CD14-positive monocyte (primary cell): Measurements from ENCODE around the gene ZNHIT3. TPM values are rescaled to one million over a fixed set of nuclear protein-coding genes. Genes with fewer than 3 reads are reported as not detected.

Experiments
- DNase-seq, 3 donors: peaks; one replicate each; pipeline ENCODE4 v3.0.0-alpha.2; 2011 to 2022
- H2AFZ ChIP-seq: 2 replicates; pipeline ENCODE4 v1.6.0; 2012; ENCODE audit warnings: mild to moderate bottlenecking, low read depth, low read length, inconsistent platforms; ENCODE audit not compliant: insufficient read depth, poor library complexity, severe bottlenecking
- H3K27ac ChIP-seq, 2 donors: 1 replicate in 1 of 2; 2 replicates in 1 of 2; pipeline ENCODE4 v1.5.1; 2012 to 2013; ENCODE audit warnings: low read length in 2 of 2, control low read depth in 1 of 2, inconsistent platforms in 1 of 2, low read depth in 1 of 2, mild to moderate bottlenecking in 1 of 2
- H3K27me3 ChIP-seq, 2 donors: one replicate each; pipeline versions ENCODE4 v1.6.0 to v1.6.1; 2011 to 2013; ENCODE audit warnings: low read length in 2 of 2; ENCODE audit not compliant: control insufficient read depth in 2 of 2, insufficient read depth in 2 of 2
- H3K36me3 ChIP-seq, 2 donors: replicated peaks in 1 of 2; 1 replicate in 1 of 2; 2 replicates in 1 of 2; pipeline versions ENCODE4 v1.5.1 to v1.6.1; 2012 to 2013; ENCODE audit warnings: low read length in 2 of 2, control low read depth in 1 of 2, inconsistent platforms in 1 of 2, mild to moderate bottlenecking in 1 of 2; ENCODE audit not compliant: insufficient read depth in 2 of 2, control insufficient read depth in 1 of 2
- H3K4me1 ChIP-seq, 2 donors: 1 replicate in 1 of 2; 2 replicates in 1 of 2; pipeline versions ENCODE4 v1.5.1 to v1.6.1; 2012 to 2013; ENCODE audit warnings: low read length in 2 of 2, control low read depth in 1 of 2, inconsistent platforms in 1 of 2, mild to moderate bottlenecking in 1 of 2, moderate library complexity in 1 of 2; ENCODE audit not compliant: insufficient read depth in 2 of 2, control insufficient read depth in 1 of 2
- H3K4me2 ChIP-seq: replicated peaks from 2 replicates; pipeline ENCODE3; 2012; ENCODE audit warnings: low read length, moderate library complexity, mild to moderate bottlenecking; ENCODE audit not compliant: poor library complexity, severe bottlenecking; ENCODE audit errors: extremely low read depth
- H3K4me3 ChIP-seq, 3 experiments: fragments of 200-600 bp in 1 of 3; sonication (generic) in 1 of 3; replicated peaks in 1 of 3; 1 replicate in 2 of 3; 2 replicates in 1 of 3; pipeline ENCODE4 v1.5.1; 2011 to 2013; ENCODE audit warnings: low read length in 3 of 3, mild to moderate bottlenecking in 3 of 3, control low read depth in 2 of 3, low read depth in 2 of 3, inconsistent platforms in 1 of 3, moderate library complexity in 1 of 3
- H3K79me2 ChIP-seq: 2 replicates; pipeline ENCODE4 v1.6.0; 2012; ENCODE audit warnings: mild to moderate bottlenecking, control low read depth, inconsistent platforms, low read length, moderate library complexity; ENCODE audit not compliant: insufficient read depth
- H3K9ac ChIP-seq: 2 replicates; pipeline ENCODE4 v1.6.0; 2017; ENCODE audit warnings: low read length, mild to moderate bottlenecking; ENCODE audit not compliant: insufficient read depth, poor library complexity, severe bottlenecking
- H3K9me3 ChIP-seq, 2 donors: replicated peaks in 1 of 2; 1 replicate in 1 of 2; 2 replicates in 1 of 2; pipeline versions ENCODE4 v1.5.1 to v1.6.1; 2012 to 2013; ENCODE audit warnings: low read length in 2 of 2, control low read depth in 1 of 2; ENCODE audit not compliant: control insufficient read depth in 1 of 2, insufficient read depth in 1 of 2
- H4K20me1 ChIP-seq: 2 replicates; pipeline ENCODE4 v1.6.0; 2012; ENCODE audit warnings: mild to moderate bottlenecking, low read length, control low read depth, moderate library complexity; ENCODE audit not compliant: insufficient read depth
- H3K27ac Mint-ChIP-seq, 7 donors: one replicate each; pipeline ENCODE4 v1.8.0; 2020; ENCODE audit warnings: mild to moderate bottlenecking in 7 of 7, mixed read lengths in 7 of 7, moderate library complexity in 6 of 7, inconsistent platforms in 2 of 7
- H3K27me3 Mint-ChIP-seq, 3 donors: one replicate each; pipeline ENCODE4 v1.8.0; 2021 to 2022; ENCODE audit warnings: low read depth in 3 of 3, mild to moderate bottlenecking in 3 of 3, mixed read lengths in 3 of 3, moderate library complexity in 3 of 3, inconsistent platforms in 1 of 3
- H3K36me3 Mint-ChIP-seq, 2 donors: one replicate each; pipeline ENCODE4 v1.8.0; 2020; ENCODE audit warnings: mixed read lengths in 2 of 2, inconsistent platforms in 1 of 2, mild to moderate bottlenecking in 1 of 2
- H3K4me1 Mint-ChIP-seq: one replicate; pipeline ENCODE4 v1.8.0; 2020; ENCODE audit warnings: mild to moderate bottlenecking, mixed read lengths
- H3K4me3 Mint-ChIP-seq, 2 donors: one replicate each; pipeline ENCODE4 v1.8.0; 2020; ENCODE audit warnings: mild to moderate bottlenecking in 2 of 2, mixed read lengths in 2 of 2, moderate library complexity in 1 of 2
- H3K9me3 Mint-ChIP-seq, 7 donors: one replicate each; pipeline ENCODE4 v1.8.0; 2020 to 2022; ENCODE audit warnings: mixed read lengths in 7 of 7, mild to moderate bottlenecking in 6 of 7, moderate library complexity in 6 of 7, inconsistent platforms in 2 of 7
- CTCF ChIP-seq: fragments of 200-600 bp; IDR thresholded peaks from one replicate; pipeline ENCODE4 v1.8.0; 2022; ENCODE audit warnings: antibody characterized with exemption, mild to moderate bottlenecking
- WGBS: methylation state at CpG from one replicate; pipeline ENCODE4 v1.1.5; 2013; ENCODE audit warnings: missing lambda C conversion rate; ENCODE audit not compliant: insufficient coverage; 5-methylcytosine and 5-hydroxymethylcytosine counted together
- intact Hi-C, 2 donors: fragments of 100-400 bp; cut with micrococcal nuclease; formaldehyde crosslinking; loops; one replicate each; pipeline versions ENCODE4 v1.15.0 to v1.15.1; 2023
- polyA plus RNA-seq, 3 donors: library from polyadenylated mRNA; depleted of rRNA in 1 of 3; unstranded in 2 of 3; stranded (reverse) in 1 of 3; fragments of 300-500 nt in 2 of 3; fragments of >200 nt in 1 of 3; fragmentation: Illumina TruSeq in 2 of 3; gene quantifications; 1 replicate in 2 of 3; 2 replicates in 1 of 3; pipeline ENCODE4 v1.2.3, GENCODE V29; 2012 to 2021

Gene ZNHIT3
- polyA plus RNA-seq, 3 donors: 27.6 to 70.4 (median 63.5) TPM

GRCh38 chr17:36463916-36464764, 22.3 kb upstream of the ZNHIT3 start:
- no peak overlapping the region for H3K4me3 ChIP-seq
- no peak for TF ChIP-seq CTCF
- no peaks in the 10 kb centered on the region for H3K36me3 Mint-ChIP-seq
- no peaks in the 10 kb centered on the region for H3K79me2 ChIP-seq
- peaks cover 0 to 10% (median 2%) of the 10 kb centered on the region in 7 donors for H3K9me3 Mint-ChIP-seq
- DNase-seq: peak in 2 of 3 donors; percentile 17
- intact Hi-C loops: no loop called here
- no peak overlapping the region for H3K9ac ChIP-seq
- H3K27me3 ChIP-seq: peaks cover 0 to 27% of the 10 kb centered on the region in 2 donors
- H3K27ac ChIP-seq: no peak overlapping the region
- H3K4me1 Mint-ChIP-seq: no peaks in the 10 kb centered on the region
- no peak overlapping the region for H2AFZ ChIP-seq
- no peak overlapping the region for H3K27ac Mint-ChIP-seq
- no peak overlapping the region for H3K4me2 ChIP-seq
- H3K27me3 Mint-ChIP-seq: peaks cover 46 to 73% (median 49%) of the 10 kb centered on the region in 3 donors
- H3K4me3 Mint-ChIP-seq: peak overlapping the region in 1 of 2 donors; percentile 55
- H4K20me1 ChIP-seq: no peaks in the 10 kb centered on the region
- H3K9me3 ChIP-seq: no peaks in the 10 kb centered on the region
- WGBS: 15% methylated on average over 52 of the region's 54 CpGs
- no peaks in the 10 kb centered on the region for H3K4me1 ChIP-seq
- no peaks in the 10 kb centered on the region for H3K36me3 ChIP-seq

GRCh38 chr17:36464765-36465088, 21.8 kb upstream of the ZNHIT3 start:
- no peak overlapping the region for H3K9ac ChIP-seq
- TF ChIP-seq CTCF: no peak
- H4K20me1 ChIP-seq: no peaks in the 10 kb centered on the region
- 18% methylated on average over 20 of the region's 21 CpGs for WGBS
- no peaks in the 10 kb centered on the region for H3K36me3 ChIP-seq
- H2AFZ ChIP-seq: no peak overlapping the region
- no peak overlapping the region for H3K4me3 ChIP-seq
- Mint-ChIP-seq H3K9me3 (peaks cover 0 to 10% (median 2%) of the 10 kb centered on the region in 7 donors), H3K27me3 (peaks cover 46 to 74% (median 52%) of the 10 kb centered on the region in 3 donors), H3K4me1 (no peaks in the 10 kb centered on the region), H3K27ac (no peak overlapping the region), H3K36me3 (no peaks in the 10 kb centered on the region), H3K4me3 (peak overlapping the region in 1 of 2 donors; percentile 26)
- H3K4me2 ChIP-seq: no peak overlapping the region
- intact Hi-C loops: no loop called here
- H3K79me2 ChIP-seq: no peaks in the 10 kb centered on the region
- DNase-seq: no peak
- no peaks in the 10 kb centered on the region for H3K9me3 ChIP-seq
- no peak overlapping the region for H3K27ac ChIP-seq
- no peaks in the 10 kb centered on the region for H3K4me1 ChIP-seq
- peaks cover 0 to 27% of the 10 kb centered on the region in 2 donors for H3K27me3 ChIP-seq
